Astrocyte of the spinal cord (primary cell): ENCODE results near the gene NRXN2.

Experiments
- DNase-seq: peaks from one replicate; pipeline ENCODE4 v3.0.0; 2011; ENCODE audit warnings: low read depth, low spot score
- H3K4me3 ChIP-seq: 2 replicates; pipeline ENCODE4 v1.5.1; 2011; ENCODE audit warnings: low read depth, mild to moderate bottlenecking, low read length, moderate library complexity
- in situ Hi-C: cut with HindIII; loops from 2 replicates; pipeline ENCODE4 v1.10.0; 2017; ENCODE audit warnings: low sequenced_read_pairs
- TF ChIP-seq, protein P1 (sequence below): IDR thresholded peaks from 2 replicates; pipeline ENCODE4 v1.5.1; 2012; ENCODE audit warnings: low read depth, mild to moderate bottlenecking, low read length, inconsistent platforms

NRXN2 gene

DNA sequence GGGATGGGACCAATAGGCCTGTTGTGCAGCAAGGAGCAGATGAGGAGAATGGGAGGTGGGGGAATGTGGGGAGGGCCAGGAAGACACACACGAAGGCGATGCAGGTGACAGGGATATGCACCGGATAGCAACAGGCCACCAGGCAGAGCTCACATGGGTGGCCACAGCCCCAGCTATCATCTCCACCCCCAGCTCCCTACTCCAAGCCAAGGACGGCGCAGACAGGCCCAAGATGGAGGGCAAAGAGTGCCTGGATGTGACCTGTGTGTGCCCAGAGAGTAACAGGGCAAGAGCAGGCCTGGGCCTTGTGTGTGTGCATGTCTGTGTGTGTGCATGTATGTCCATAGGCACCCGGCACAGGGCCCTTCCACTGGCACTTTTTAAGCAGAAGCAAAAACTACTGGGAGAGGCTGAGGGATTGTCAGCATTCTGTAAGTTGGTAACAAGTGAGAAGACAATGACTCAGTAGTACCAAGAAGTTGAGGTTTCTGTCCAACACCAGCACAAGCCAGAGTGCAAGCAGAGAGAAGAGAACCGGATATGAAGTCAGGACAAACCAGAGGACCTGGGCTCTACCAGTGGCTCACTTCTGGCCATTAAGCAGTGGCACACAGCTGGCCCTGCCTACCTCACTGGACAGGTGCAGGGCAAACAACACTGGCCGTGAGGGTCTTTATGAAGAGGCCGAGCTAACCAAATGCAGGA lies 36.4 kb downstream of the NRXN2 start:
- TF ChIP-seq, protein P1, sequence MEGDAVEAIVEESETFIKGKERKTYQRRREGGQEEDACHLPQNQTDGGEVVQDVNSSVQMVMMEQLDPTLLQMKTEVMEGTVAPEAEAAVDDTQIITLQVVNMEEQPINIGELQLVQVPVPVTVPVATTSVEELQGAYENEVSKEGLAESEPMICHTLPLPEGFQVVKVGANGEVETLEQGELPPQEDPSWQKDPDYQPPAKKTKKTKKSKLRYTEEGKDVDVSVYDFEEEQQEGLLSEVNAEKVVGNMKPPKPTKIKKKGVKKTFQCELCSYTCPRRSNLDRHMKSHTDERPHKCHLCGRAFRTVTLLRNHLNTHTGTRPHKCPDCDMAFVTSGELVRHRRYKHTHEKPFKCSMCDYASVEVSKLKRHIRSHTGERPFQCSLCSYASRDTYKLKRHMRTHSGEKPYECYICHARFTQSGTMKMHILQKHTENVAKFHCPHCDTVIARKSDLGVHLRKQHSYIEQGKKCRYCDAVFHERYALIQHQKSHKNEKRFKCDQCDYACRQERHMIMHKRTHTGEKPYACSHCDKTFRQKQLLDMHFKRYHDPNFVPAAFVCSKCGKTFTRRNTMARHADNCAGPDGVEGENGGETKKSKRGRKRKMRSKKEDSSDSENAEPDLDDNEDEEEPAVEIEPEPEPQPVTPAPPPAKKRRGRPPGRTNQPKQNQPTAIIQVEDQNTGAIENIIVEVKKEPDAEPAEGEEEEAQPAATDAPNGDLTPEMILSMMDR: no peak
- no peak overlapping the region for H3K4me3 ChIP-seq
- no peak for DNase-seq
- in situ Hi-C loops: no loop called here

DNA sequence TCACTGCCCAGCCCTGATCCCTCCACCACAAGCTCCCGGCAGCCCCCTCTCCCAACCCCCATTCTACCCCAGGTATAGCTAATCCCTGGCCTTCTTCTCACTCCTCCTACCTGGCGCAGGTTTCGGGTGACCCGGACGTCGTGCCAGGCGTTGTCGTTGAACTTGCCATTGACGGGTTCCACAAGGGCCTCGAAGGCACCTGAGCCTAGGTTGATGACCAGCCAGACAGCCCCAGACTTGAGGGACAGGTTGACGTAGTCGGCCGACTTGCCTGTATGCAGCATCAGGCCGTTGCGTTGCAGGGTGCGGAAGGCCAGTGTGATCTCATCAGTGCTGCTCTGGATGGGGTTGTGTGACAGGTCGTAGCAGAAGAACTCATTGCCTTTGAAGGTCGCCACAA lies 37.5 kb downstream of the NRXN2 start:
- no peak for DNase-seq
- in situ Hi-C loops: no loop called here
- TF ChIP-seq, protein P1: no peak
- H3K4me3 ChIP-seq: no peak overlapping the region

DNA sequence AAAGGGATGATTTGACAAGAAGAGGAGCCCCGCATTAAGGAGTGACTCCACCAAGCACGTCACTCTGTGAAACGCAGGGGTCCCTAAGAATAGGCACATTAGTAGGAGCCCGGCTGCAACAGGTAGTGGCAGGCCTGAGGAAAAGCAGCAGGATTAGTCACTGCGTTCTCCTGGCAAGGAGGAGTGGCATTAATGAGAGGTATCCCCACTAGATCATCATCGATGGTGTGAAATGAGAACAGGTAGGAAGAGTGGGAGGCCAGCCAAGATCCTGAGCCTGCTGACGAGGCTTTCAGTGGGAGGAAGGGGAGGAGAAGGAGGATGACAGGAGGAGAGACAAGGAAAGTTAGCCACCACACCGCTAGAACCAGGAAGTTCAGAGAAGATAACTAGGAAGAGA lies 38.6 kb downstream of the NRXN2 start:
- no peak for DNase-seq
- no peak overlapping the region for H3K4me3 ChIP-seq
- in situ Hi-C loops: no loop called here
- TF ChIP-seq, protein P1: no peak

DNA sequence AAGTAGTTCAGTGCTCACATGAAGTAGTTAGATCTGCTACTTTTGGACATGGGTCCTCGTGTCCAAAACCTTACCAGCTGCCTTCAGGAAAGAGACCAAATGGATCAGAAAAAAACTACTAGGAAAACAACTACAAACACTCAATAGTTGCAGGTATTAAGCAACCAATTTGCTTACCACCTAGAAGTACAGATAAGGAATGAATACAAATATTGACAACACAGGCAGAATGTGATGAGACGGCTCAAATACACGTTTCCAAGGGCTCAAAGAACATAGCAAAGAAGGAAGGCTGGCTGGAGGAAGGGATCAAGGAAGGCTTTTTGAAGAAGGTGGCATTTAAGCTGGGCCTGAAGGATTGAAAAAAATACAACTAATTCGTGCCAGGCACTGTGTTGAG lies 41.8 kb downstream of the NRXN2 start:
- in situ Hi-C loops: no loop called here
- TF ChIP-seq, protein P1: no peak
- DNase-seq: no peak
- H3K4me3 ChIP-seq: no peak overlapping the region

DNA sequence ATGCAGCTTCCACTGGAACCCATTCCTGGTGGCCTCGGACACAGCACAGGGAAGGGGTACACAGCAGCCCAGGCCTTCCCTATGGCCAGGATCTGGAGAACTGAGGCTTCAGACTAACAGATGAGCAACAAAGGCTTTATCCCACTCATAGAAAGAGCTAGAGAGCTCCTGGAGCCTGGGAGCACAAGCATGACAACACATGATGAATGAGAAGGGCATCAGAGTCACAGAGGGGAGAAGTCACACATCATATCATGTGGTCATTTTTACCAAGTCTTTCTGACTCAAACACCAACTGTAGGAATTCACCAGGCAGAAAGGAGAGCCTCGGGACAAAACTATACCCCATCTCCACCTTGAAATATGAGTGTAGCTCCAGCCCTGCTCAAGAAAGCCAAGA lies 43.2 kb downstream of the NRXN2 start:
- H3K4me3 ChIP-seq: no peak overlapping the region
- no peak for DNase-seq
- TF ChIP-seq, protein P1: no peak
- in situ Hi-C loops: no loop called here

DNA sequence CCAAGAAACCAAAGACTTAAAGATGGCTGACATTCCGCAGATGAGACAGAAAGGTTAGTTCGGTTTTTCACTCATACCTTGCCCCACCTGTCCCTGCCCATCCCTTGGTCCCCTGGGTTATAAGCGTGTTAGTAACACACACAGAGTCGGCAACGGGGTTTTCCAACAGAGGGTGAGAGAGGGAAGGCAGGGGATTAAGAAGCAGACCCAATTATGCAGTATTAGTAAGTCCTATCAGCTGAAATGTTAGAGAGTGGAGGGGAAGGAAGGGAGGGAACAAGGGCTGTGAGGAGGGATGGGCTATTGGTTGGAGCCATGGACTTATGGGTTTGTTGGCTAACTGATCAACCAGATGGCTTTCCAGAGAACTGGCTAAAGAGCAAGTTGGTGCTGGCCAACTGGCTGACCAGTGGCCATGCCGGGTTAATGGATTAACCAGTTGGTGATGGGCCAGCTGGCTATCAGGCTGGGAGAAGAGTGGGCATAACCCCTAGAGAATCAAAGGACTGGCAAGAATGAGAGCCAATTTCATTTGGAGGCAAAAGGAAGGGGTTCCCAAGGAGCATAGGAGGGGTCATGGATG lies 45.5 kb downstream of the NRXN2 start:
- in situ Hi-C loops: no loop called here
- H3K4me3 ChIP-seq: no peak overlapping the region
- TF ChIP-seq, protein P1: no peak
- no peak for DNase-seq

DNA sequence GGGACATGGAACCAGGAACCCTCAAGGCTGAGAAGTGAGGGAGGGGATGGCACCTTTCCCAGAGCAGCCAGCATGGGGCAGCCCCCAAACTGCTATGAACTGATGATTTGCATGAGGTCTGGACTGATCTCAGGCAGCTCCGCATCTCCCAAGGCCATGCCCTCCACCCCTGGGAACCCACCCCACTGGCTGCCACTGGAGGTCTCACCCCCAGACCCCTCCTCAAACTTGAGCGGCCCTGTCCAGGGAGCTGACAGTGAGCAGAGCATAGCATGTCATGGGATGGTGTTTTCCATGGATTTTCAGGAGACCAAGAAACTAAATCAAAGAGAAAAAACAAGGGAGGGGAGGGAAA lies 46.8 kb downstream of the NRXN2 start:
- DNase-seq: no peak
- in situ Hi-C loops: no loop called here
- H3K4me3 ChIP-seq: no peak overlapping the region
- TF ChIP-seq, protein P1: no peak
